Activated B cell treated with CpG ODN at 0.5 μM for 24 hours (primary cell): ENCODE measurements around the gene SLC1A2. TPM values are rescaled to one million over a fixed set of nuclear protein-coding genes. Genes with fewer than 3 reads are reported as not detected.

Experiments
- ATAC-seq: fragments of 200-7000 bp; cut with Tn5 transposase; one replicate; pipeline ENCODE4 v1.10.0; 2021; ENCODE audit warnings: low read depth, mild to moderate bottlenecking, moderate library complexity
- CTCF ChIA-PET: fragments of 350-600 bp; sonication (Branson Sonifier 250); formaldehyde crosslinking; loops from one replicate; lab custom pipeline; 2021; ENCODE audit warnings: antibody characterized with exemption; lab: Charles Lee
- POLR2A ChIA-PET: fragments of 350-600 bp; sonication (Branson Sonifier 250); formaldehyde crosslinking; loops from one replicate; lab custom pipeline; 2021; ENCODE audit warnings: antibody characterized with exemption; lab: Charles Lee
- DNase-seq: peaks from one replicate; pipeline ENCODE4 v3.0.0; 2022
- H3K27ac Mint-ChIP-seq: one replicate; pipeline ENCODE4 v1.8.0; 2020; ENCODE audit warnings: mixed read lengths
- H3K27me3 Mint-ChIP-seq: one replicate; pipeline ENCODE4 v1.8.0; 2021; ENCODE audit warnings: mixed read lengths
- H3K36me3 Mint-ChIP-seq: one replicate; pipeline ENCODE4 v1.8.0; 2021; ENCODE audit warnings: low read depth, mixed read lengths
- H3K4me1 Mint-ChIP-seq: one replicate; pipeline ENCODE4 v1.8.0; 2021; ENCODE audit warnings: mixed read lengths
- H3K4me3 Mint-ChIP-seq: one replicate; pipeline ENCODE4 v1.8.0; 2020; ENCODE audit warnings: mild to moderate bottlenecking, mixed read lengths
- H3K9me3 Mint-ChIP-seq: one replicate; pipeline ENCODE4 v1.8.0; 2020; ENCODE audit warnings: mixed read lengths
- intact Hi-C: fragments of 100-400 bp; cut with micrococcal nuclease; formaldehyde crosslinking; loops from one replicate; pipeline ENCODE4 v1.15.1; 2024
- total RNA-seq: library from RNA; stranded (reverse); gene quantifications from 2 replicates; pipeline ENCODE4 v1.2.3, GENCODE V29; 2022
- TF ChIP-seq, protein P1 (sequence below): fragments of 200-600 bp; IDR thresholded peaks from one replicate; pipeline ENCODE4 v1.8.0; 2022; ENCODE audit warnings: antibody characterized with exemption, mild to moderate bottlenecking

Gene SLC1A2
- total RNA-seq, 1 donor from 2014 or later = not detected

DNA sequence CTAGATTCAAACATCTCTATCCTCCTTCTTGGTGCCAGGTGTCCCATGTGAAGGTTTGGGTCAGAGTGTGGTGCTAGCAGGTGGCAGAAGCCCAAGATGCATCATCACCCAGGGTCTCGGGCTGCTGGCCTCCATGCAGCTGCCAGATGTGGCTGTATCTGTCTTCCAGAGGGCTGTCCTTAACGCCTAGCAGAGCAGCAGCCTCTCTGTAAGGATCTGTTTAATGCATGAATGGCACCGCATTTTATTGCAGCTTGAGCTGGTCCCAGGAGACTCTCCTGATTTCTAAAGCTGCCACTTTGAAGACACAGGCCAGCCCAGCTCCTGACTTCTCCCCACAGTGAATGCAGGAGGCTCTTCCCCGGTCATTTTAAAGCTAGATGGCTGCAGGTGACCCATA lies 26.3 kb downstream of the SLC1A2 start:
- H3K9me3 Mint-ChIP-seq = no peaks in the 10 kb centered on the region
- ChIA-PET POLR2A (no interaction called here), CTCF (interaction anchor here (1.0 to 7.0 kb wide), 10 partner anchors 22 to 913 kb away, joined by 3 to 105 read pairs (median 6); partner anchors contain the start of genes APIP, ELF5 and PDHX)
- TF ChIP-seq, protein P1, sequence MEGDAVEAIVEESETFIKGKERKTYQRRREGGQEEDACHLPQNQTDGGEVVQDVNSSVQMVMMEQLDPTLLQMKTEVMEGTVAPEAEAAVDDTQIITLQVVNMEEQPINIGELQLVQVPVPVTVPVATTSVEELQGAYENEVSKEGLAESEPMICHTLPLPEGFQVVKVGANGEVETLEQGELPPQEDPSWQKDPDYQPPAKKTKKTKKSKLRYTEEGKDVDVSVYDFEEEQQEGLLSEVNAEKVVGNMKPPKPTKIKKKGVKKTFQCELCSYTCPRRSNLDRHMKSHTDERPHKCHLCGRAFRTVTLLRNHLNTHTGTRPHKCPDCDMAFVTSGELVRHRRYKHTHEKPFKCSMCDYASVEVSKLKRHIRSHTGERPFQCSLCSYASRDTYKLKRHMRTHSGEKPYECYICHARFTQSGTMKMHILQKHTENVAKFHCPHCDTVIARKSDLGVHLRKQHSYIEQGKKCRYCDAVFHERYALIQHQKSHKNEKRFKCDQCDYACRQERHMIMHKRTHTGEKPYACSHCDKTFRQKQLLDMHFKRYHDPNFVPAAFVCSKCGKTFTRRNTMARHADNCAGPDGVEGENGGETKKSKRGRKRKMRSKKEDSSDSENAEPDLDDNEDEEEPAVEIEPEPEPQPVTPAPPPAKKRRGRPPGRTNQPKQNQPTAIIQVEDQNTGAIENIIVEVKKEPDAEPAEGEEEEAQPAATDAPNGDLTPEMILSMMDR = no peak
- no peak overlapping the region for H3K27ac Mint-ChIP-seq
- H3K27me3 Mint-ChIP-seq = peaks cover 9% of the 10 kb centered on the region
- peaks cover 22% of the 10 kb centered on the region for H3K4me1 Mint-ChIP-seq
- H3K4me3 Mint-ChIP-seq = no peak overlapping the region
- H3K36me3 Mint-ChIP-seq = no peaks in the 10 kb centered on the region
- intact Hi-C loops = loop anchor here (2.0 to 5.0 kb wide), 6 partner anchors 88 to 1036 kb away; partner anchors contain the start of gene ABTB2
- ATAC-seq (no peak), DNase-seq (no peak)

- CTCF ChIA-PET = interaction anchor here (0.7 to 7.0 kb wide), 22 partner anchors 11 to 912 kb away, joined by 3 to 105 read pairs (median 4); partner anchors contain the start of genes APIP, ELF5 and PDHX
- Mint-ChIP-seq H3K9me3 (no peaks in the 10 kb centered on the region), H3K4me3 (peak overlapping the region; percentile 47), H3K36me3 (no peaks in the 10 kb centered on the region), H3K27ac (no peak overlapping the region), H3K27me3 (peaks cover 5% of the 10 kb centered on the region), H3K4me1 (peaks cover 25% of the 10 kb centered on the region)
- POLR2A ChIA-PET = interaction anchor here (0.8 to 1.5 kb wide), 4 partner anchors 210 to 465 kb away, joined by 3 to 4 read pairs (median 3); no protein-coding TSS in a partner anchor
- intact Hi-C loops = loop anchor here (1.0 to 5.0 kb wide), 13 partner anchors 87 to 1395 kb away; partner anchors contain the start of gene ABTB2
- ATAC-seq (peak; percentile 75), DNase-seq (peak; percentile 79)
- TF ChIP-seq, protein P1 = peak; percentile 84
Observed at GRCh38 chr11:35391922-35392688, 27.3 kb downstream of the SLC1A2 start.

GRCh38 chr11:35390737-35391682 lies 28.3 kb downstream of the SLC1A2 start:
- peaks cover 25% of the 10 kb centered on the region for H3K4me1 Mint-ChIP-seq
- POLR2A ChIA-PET = interaction anchor here (0.8 to 1.5 kb wide), 5 partner anchors 209 to 464 kb away, joined by 3 to 4 read pairs (median 3); no protein-coding TSS in a partner anchor
- H3K27me3 Mint-ChIP-seq = peaks cover 5% of the 10 kb centered on the region
- no peaks in the 10 kb centered on the region for H3K36me3 Mint-ChIP-seq
- TF ChIP-seq, protein P1 = no peak
- H3K4me3 Mint-ChIP-seq = peak overlapping the region; percentile 5
- intact Hi-C loops = loop anchor here (5.0 kb wide), 5 partner anchors 209 to 1034 kb away; partner anchors contain the start of gene ABTB2
- no peak for DNase-seq
- CTCF ChIA-PET = interaction anchor here (0.7 to 7.0 kb wide), 21 partner anchors 13 to 878 kb away, joined by 3 to 105 read pairs (median 4); partner anchors contain the start of genes APIP, ELF5 and PDHX
- no peaks in the 10 kb centered on the region for H3K9me3 Mint-ChIP-seq
- ATAC-seq = peak; percentile 68
- no peak overlapping the region for H3K27ac Mint-ChIP-seq

DNA sequence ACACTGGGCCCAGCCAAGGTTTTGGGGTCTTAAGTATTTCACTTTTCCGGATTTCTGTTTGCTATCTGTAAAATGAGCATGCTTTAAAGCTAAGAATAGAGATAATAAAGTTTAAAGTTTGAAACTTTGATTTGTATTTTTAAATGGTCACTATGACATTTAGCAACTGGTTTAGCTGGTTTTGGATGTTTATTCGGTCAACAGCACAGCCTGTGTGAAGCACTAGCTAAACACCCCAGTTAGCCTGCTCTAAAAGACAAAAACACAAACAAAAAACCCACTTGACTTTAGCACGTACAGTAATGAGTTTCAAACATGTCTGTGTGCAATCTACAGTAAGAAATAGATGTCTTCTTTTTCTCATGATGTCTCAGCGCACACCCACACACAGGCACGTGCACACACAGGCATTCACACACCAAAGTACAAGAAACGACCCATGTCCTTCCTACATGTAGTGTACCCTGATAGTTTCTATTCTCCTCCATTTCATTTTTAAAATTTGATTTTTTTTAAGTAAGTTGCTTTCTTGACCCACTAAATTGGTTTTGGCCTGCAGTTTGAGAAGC lies 29.4 kb downstream of the SLC1A2 start:
- no peak for DNase-seq
- Mint-ChIP-seq H3K4me3 (no peak overlapping the region), H3K4me1 (peaks cover 25% of the 10 kb centered on the region), H3K27ac (no peak overlapping the region), H3K27me3 (peaks cover 3% of the 10 kb centered on the region), H3K9me3 (peaks cover 2% of the 10 kb centered on the region), H3K36me3 (no peaks in the 10 kb centered on the region)
- TF ChIP-seq, protein P1 = no peak
- ChIA-PET POLR2A (interaction anchor here (1.1 kb wide), 1 partner anchor 312 kb away, joined by 3 read pairs; no protein-coding TSS in a partner anchor), CTCF (interaction anchor here (0.9 to 7.0 kb wide), 4 partner anchors 462 to 877 kb away, joined by 4 to 105 read pairs (median 24); partner anchors contain the start of gene ELF5)
- intact Hi-C loops = loop anchor here (5.0 kb wide), 5 partner anchors 208 to 1033 kb away; partner anchors contain the start of gene ABTB2
- ATAC-seq = no peak
